ENCODE results near the gene LDLR.
"Not testable (repeated sequence)": the region's sequence is repeated elsewhere in the genome, so short reads cannot be mapped to it uniquely, and the experiment has no call there.

LDLR gene

GRCh38 chr19:11105014-11105636, 15.9 kb downstream of the LDLR start:
- no peak for TF ChIP-seq ZNF274 (IDR thresholded peaks at IDR 0.05; ENCODE audit: low read depth, low read length)

GRCh38 chr19:11106477-11106876, 17.2 kb downstream of the LDLR start:
- TF ChIP-seq ZNF274 (IDR thresholded peaks at IDR 0.05; ENCODE audit: low read depth, low read length) = no peak
- no peak overlapping the region for H3K4me3 ChIP-seq (ENCODE audit: low read length)

More at GRCh38 chr19:11105014-11105636, 15.9 kb downstream of the LDLR start:
- H3K4me3 ChIP-seq (ENCODE audit: low read length) = no peak overlapping the region

GRCh38 chr19:11108746-11109145, 19.5 kb downstream of the LDLR start:
- H3K4me3 ChIP-seq (ENCODE audit: low read length) = no peak overlapping the region
- no peak for TF ChIP-seq ZNF274 (IDR thresholded peaks at IDR 0.05; ENCODE audit: low read depth, low read length)

GRCh38 chr19:11111117-11111770, 22.0 kb downstream of the LDLR start:
- no peak for TF ChIP-seq ZNF274 (IDR thresholded peaks at IDR 0.05; ENCODE audit: low read depth, low read length)
- H3K4me3 ChIP-seq (ENCODE audit: low read length) = no peak overlapping the region

GRCh38 chr19:11111771-11112144, 22.5 kb downstream of the LDLR start:
- no peak for TF ChIP-seq ZNF274 (IDR thresholded peaks at IDR 0.05; ENCODE audit: low read depth, low read length)

GRCh38 chr19:11113140-11113708, 24.0 kb downstream of the LDLR start:
- no peak for TF ChIP-seq ZNF274 (IDR thresholded peaks at IDR 0.05; ENCODE audit: low read depth, low read length)
- no peak overlapping the region for H3K4me3 ChIP-seq (ENCODE audit: low read length)

More at GRCh38 chr19:11111771-11112144, 22.5 kb downstream of the LDLR start:
- H3K4me3 ChIP-seq (ENCODE audit: low read length) = no peak overlapping the region

GRCh38 chr19:11115042-11115441, 25.8 kb downstream of the LDLR start:
- TF ChIP-seq ZNF274 (IDR thresholded peaks at IDR 0.05; ENCODE audit: low read depth, low read length) = no peak
- H3K4me3 ChIP-seq (ENCODE audit: low read length) = no peak overlapping the region

- no peak overlapping the region for H3K4me3 ChIP-seq (ENCODE audit: low read length)
- TF ChIP-seq ZNF274 (IDR thresholded peaks at IDR 0.05; ENCODE audit: low read depth, low read length) = no peak
Measured at GRCh38 chr19:11115895-11116446, 26.7 kb downstream of the LDLR start.

- TF ChIP-seq ZNF274 (IDR thresholded peaks at IDR 0.05; ENCODE audit: low read depth, low read length) = no peak
- H3K4me3 ChIP-seq (ENCODE audit: low read length) = no peak overlapping the region
Measured at GRCh38 chr19:11116507-11116906, 27.2 kb downstream of the LDLR start.

- H3K4me3 ChIP-seq (ENCODE audit: low read length) = not testable (repeated sequence)
Measured at GRCh38 chr19:11121963-11122362, 32.7 kb downstream of the LDLR start.

GRCh38 chr19:11123114-11123513, 33.9 kb downstream of the LDLR start:
- TF ChIP-seq ZNF274 (IDR thresholded peaks at IDR 0.05; ENCODE audit: low read depth, low read length) = no peak

GRCh38 chr19:11124157-11124556, 34.9 kb downstream of the LDLR start:
- H3K4me3 ChIP-seq (ENCODE audit: low read length) = not testable (repeated sequence)

More at GRCh38 chr19:11123114-11123513, 33.9 kb downstream of the LDLR start:
- H3K4me3 ChIP-seq (ENCODE audit: low read length) = no peak overlapping the region

- TF ChIP-seq ZNF274 (IDR thresholded peaks at IDR 0.05; ENCODE audit: low read depth, low read length) = no peak
- no peak overlapping the region for H3K4me3 ChIP-seq (ENCODE audit: low read length)
Measured at GRCh38 chr19:11125994-11126685, 36.9 kb downstream of the LDLR start.

- no peak overlapping the region for H3K4me3 ChIP-seq (ENCODE audit: low read length)
- TF ChIP-seq ZNF274 (IDR thresholded peaks at IDR 0.05; ENCODE audit: low read depth, low read length) = no peak
Measured at GRCh38 chr19:11127905-11128304, 38.6 kb downstream of the LDLR start.
